ENCODE data around the gene NPM3.
"Not testable (repeated sequence)": the region's sequence is repeated elsewhere in the genome, so short reads cannot be mapped to it uniquely, and the experiment has no call there.

The NPM3 gene

DNA sequence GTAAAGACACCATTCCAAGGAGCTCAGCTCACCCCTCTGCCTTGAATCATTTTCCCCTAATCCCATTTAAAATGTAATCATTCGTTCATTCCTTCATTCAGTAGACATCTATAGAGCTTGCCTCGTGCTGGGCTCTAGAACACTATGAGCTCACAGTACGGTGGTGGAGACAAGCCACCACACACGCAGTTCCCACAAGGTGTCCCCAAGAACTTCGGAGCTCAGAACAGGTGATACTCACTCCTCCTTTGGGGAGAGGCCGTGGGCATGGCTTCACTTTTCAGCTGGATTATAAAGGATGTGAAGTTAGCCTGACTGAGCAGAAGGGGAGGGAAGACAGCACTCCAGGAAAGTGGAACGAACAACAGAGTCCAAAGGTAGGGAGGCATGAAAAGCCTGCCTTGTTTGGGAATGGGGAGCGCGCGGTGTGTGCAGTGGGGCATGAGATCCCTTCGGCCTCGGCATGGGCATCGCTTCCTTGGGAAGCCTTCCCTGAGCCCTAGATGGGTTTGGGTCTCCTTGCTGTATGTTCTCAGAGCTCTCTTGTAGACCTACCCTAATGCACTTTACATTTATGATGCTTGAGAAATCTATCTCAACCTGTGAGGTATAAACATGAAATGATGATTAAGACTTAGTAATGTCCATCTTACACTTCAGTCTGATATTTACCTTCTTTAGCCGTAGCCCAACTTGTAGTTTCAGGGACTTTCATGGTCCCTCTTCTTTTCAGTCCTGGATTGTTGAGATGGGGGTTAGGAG is 35.8 kb upstream of the NPM3 start:
- in situ Hi-C loops (cut with HindIII; ENCODE audit: low pct_unique_long_range_greater_than_20kb, low sequenced_read_pairs), result no loop called here
- no peak for DNase-seq (ENCODE audit: low read depth in 1 of 2, low spot score in 1 of 2)
- TF ChIP-seq JUND (IDR thresholded peaks at IDR 0.05; ENCODE audit: low read depth), result no peak

DNA sequence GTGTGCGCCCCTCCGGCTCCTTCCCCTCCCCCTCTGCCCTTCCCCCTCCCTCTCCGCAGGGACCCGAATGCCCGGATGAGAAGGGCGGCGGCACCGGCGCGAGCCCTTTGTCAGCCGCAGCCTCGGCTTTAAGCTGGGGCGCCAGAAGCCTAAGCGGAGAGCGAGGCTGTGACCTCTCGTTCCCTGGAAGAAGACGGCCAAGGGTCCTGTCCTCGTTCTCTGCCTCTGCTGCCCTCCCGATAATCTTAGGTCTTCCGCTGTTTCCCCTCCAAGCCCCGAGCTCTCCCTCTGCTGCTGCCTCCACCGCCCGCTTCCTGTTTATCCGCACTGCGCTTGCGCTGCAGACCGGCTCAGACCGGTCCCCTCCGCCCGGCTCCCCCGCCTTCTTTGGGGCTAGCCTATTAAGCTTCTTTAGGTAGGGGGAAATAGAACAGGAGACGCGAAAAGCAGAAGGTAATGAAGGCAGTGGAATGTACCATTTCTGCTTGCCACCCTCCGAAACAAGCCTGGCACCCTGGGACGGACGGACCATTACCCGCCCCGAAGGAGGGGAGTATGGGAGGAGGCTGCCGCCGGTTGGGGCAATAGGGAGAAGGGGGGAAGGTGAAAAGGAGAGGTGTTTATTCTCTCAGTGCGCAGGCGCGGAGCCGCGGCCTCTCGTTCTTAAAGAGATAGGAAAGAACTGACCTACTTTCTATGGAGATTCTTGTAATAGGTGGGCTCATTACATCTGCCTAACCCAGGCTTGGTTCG is 35.0 kb upstream of the NPM3 start, which contains the start of gene OGA:
Gene OGA (minus strand): TSS at position 326 of the 753 bp plus-strand sequence. CDS start 422 bp downstream, outside the sequence.
- in situ Hi-C loops (cut with HindIII; ENCODE audit: low pct_unique_long_range_greater_than_20kb, low sequenced_read_pairs), result no loop called here

GRCh38 chr10:101817337-101818118 is 34.3 kb upstream of the NPM3 start:
- in situ Hi-C loops (cut with HindIII; ENCODE audit: low pct_unique_long_range_greater_than_20kb, low sequenced_read_pairs), result no loop called here
- DNase-seq (ENCODE audit: low read depth in 1 of 2, low spot score in 1 of 2), result peak; percentile 70 to 97
- no peak for TF ChIP-seq JUND (IDR thresholded peaks at IDR 0.05; ENCODE audit: low read depth)

More for the DNA sequence above, 35.0 kb upstream of the NPM3 start, which contains the start of gene OGA:
- peak; percentile 89 for TF ChIP-seq JUND (IDR thresholded peaks at IDR 0.05; ENCODE audit: low read depth)
- DNase-seq (ENCODE audit: low read depth in 1 of 2, low spot score in 1 of 2), result peak; percentile 97 to 100

DNA sequence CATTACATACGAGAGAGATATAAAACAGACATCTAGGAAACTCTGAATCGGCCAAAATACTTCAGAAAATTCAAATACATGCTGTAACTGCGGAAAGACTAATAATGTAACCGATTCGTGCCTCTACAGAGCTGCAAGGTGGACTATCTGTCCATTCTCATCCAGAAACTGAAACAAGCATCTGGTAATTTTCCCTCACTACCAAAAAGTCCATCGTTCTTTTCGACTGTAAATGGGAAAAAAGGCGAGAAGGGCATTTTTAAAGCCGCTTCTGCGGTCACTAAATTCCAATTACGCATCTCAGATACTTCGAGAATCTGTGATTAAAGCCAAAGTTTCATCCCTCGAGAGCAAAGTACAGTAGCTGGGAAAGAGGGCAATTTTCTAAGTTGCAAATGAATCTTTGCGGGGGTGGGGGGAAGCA is 33.7 kb upstream of the NPM3 start:
- no peak for DNase-seq (ENCODE audit: low read depth in 1 of 2, low spot score in 1 of 2)
- in situ Hi-C loops (cut with HindIII; ENCODE audit: low pct_unique_long_range_greater_than_20kb, low sequenced_read_pairs), result no loop called here
- no peak for TF ChIP-seq JUND (IDR thresholded peaks at IDR 0.05; ENCODE audit: low read depth)

DNA sequence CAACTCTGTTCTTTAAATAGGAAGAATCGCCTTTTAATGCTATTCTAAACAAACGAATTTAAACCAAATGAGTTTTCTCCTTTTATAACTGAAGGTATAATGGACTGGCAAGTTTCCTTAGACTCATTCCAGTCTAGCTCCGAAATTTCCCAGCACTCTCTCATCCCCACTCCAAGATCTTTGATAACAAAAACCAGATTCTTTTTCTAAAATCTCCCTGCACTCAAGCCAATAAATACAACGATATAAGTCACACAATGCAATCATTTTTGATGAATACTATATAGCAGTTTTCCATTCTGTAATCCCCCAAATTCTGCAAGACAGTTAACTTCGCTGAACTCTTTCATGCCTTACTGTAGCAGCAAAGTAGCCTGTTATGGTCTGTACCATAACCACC is 33.1 kb upstream of the NPM3 start:
- in situ Hi-C loops (cut with HindIII; ENCODE audit: low pct_unique_long_range_greater_than_20kb, low sequenced_read_pairs), result no loop called here
- no peak for TF ChIP-seq JUND (IDR thresholded peaks at IDR 0.05; ENCODE audit: low read depth)
- no peak for DNase-seq (ENCODE audit: low read depth in 1 of 2, low spot score in 1 of 2)

- no peak for TF ChIP-seq JUND (IDR thresholded peaks at IDR 0.05; ENCODE audit: low read depth)
- DNase-seq (ENCODE audit: low read depth in 1 of 2, low spot score in 1 of 2), result peak in 1 of 2 experiments; percentile 24
- in situ Hi-C loops (cut with HindIII; ENCODE audit: low pct_unique_long_range_greater_than_20kb, low sequenced_read_pairs), result no loop called here
Observed at GRCh38 chr10:101814466-101815071, 31.3 kb upstream of the NPM3 start.

GRCh38 chr10:101812606-101813005 is 29.4 kb upstream of the NPM3 start:
- TF ChIP-seq JUND (IDR thresholded peaks at IDR 0.05; ENCODE audit: low read depth), result no peak
- no peak for DNase-seq (ENCODE audit: low read depth in 1 of 2, low spot score in 1 of 2)
- in situ Hi-C loops (cut with HindIII; ENCODE audit: low pct_unique_long_range_greater_than_20kb, low sequenced_read_pairs), result no loop called here

DNA sequence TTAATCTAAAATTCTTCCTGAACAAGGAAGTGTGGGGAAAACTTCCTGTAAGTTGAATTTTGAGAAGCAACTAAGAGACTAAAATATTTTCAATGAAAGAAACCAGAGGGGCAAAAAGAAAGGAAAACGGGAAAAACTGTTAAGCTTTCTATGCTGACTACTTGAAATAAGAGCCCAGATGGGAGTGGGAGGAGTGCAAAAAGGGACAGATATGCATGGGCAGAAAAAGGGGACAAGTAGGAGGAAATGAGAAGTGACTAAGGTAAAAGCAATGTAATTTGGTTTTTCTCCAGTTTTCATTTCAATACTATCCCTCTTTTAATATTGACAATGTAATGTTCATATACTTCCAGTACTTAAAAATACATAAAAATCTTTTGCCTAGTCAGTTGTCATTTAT is 23.9 kb upstream of the NPM3 start:
- in situ Hi-C loops (cut with HindIII; ENCODE audit: low pct_unique_long_range_greater_than_20kb, low sequenced_read_pairs), result no loop called here
- DNase-seq (ENCODE audit: low read depth in 1 of 2, low spot score in 1 of 2), result no peak
- no peak for TF ChIP-seq JUND (IDR thresholded peaks at IDR 0.05; ENCODE audit: low read depth)

DNA sequence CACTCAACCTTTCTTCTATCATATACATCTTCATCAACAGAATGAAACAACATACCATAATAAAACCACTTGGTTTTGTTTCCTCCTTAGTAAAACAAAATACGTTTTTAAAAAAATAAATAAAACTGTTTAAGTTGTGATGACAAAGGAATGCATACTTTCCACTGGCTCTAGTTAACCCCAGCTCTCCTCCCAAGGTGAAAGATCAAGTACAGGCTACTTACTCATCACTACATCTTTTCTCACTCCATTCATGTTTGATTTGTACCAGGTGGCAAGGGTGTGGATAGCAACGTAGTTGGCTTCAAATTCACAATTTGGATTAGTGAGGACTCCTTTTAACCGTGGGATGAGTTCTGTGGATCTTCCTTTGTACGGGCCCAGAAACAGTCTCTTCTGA is 20.3 kb upstream of the NPM3 start:
- in situ Hi-C loops (cut with HindIII; ENCODE audit: low pct_unique_long_range_greater_than_20kb, low sequenced_read_pairs), result no loop called here
- TF ChIP-seq JUND (IDR thresholded peaks at IDR 0.05; ENCODE audit: low read depth), result no peak
- DNase-seq (ENCODE audit: low read depth in 1 of 2, low spot score in 1 of 2), result no peak

DNA sequence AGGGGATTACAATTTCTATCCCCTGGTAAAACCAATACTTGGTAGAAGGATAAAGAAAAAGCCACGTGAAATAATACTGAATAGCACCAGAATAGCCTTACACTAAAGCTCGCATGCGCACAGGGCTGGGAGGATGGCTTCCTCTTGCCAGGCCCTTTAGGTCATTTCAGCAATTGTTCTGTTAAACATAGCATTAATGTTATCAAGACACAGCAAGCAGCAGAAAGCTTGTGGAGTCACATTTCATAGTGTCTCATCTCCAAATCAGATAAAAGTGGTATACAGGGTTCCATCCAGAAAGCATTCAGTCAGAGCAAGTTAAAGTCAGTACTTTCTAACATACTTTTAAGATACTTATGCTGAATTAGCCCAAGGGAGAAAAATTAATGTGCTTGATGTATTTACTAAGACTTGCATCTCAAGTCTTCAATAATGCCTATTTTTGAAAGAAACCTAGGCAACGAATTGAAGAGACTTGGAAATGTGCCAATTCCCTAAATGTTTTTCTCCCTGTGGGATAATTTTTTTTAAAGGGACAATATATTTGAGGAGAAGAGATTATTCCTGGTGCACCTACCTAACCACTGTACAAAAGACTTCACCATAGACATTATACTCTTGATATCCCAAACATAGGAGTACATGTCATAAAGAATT is 14.3 kb upstream of the NPM3 start:
- no peak for TF ChIP-seq JUND (IDR thresholded peaks at IDR 0.05; ENCODE audit: low read depth)
- in situ Hi-C loops (cut with HindIII; ENCODE audit: low pct_unique_long_range_greater_than_20kb, low sequenced_read_pairs), result no loop called here
- no peak for DNase-seq (ENCODE audit: low read depth in 1 of 2, low spot score in 1 of 2)

GRCh38 chr10:101793526-101793925 is 10.3 kb upstream of the NPM3 start:
- in situ Hi-C loops (cut with HindIII; ENCODE audit: low pct_unique_long_range_greater_than_20kb, low sequenced_read_pairs), result no loop called here
- no peak for DNase-seq (ENCODE audit: low read depth in 1 of 2, low spot score in 1 of 2)
- no peak for TF ChIP-seq JUND (IDR thresholded peaks at IDR 0.05; ENCODE audit: low read depth)

DNA sequence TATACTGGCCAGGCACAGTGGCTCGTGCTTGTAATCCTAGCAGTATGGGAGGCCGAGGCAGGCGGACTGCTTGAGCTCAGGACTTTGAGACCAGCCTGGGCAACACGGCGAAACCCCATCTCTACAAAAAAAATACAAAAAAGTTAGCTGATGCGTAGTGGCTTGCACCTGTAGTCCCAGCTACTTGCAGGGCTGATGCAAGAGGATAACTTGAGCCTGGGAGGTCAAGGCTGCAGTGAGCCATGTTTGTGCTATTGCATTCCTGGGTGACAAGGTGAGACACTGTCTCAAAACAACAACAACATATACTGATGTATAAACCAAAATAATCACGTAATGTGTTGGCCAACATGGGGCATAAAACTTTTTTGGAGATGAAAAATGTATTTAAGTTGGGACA is 6.4 kb upstream of the NPM3 start:
- DNase-seq (ENCODE audit: low read depth in 1 of 2, low spot score in 1 of 2), result no peak
- in situ Hi-C loops (cut with HindIII; ENCODE audit: low pct_unique_long_range_greater_than_20kb, low sequenced_read_pairs), result no loop called here
- TF ChIP-seq JUND (IDR thresholded peaks at IDR 0.05; ENCODE audit: low read depth), result no peak

DNA sequence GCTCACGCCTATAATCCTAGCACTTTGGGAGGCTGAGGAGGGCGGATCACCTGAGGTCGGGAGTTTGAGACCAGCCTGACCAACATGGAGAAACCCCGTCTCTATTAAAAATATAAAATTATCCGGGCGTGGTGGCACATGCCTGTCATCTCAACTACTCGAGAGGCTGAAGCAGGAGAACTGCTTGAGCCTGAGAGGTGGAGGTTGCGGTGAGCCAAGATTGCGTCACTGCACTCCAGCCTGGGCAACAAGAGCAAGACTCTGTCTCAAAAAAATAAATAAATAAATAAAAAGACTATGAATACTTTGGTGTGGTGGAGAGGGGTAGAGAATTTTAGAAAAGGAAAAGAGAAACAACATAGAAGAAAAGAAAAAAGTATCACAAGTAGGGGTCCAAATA is 6.0 kb upstream of the NPM3 start:
- in situ Hi-C loops (cut with HindIII; ENCODE audit: low pct_unique_long_range_greater_than_20kb, low sequenced_read_pairs); DNase-seq (ENCODE audit: low read depth in 1 of 2, low spot score in 1 of 2): not testable (repeated sequence)
